Liver (tissue), 9 donors: Measurements from ENCODE around the gene PLA2G4F. TPM values are rescaled to one million over a fixed set of nuclear protein-coding genes. Genes with fewer than 3 reads are reported as not detected.

ENCODE experiments used
- DNase-seq: peaks from one replicate; pipeline ENCODE4 v3.0.0-alpha.2; 2017; ENCODE audit warnings: low spot score
- H3K27ac ChIP-seq, 2 donors: one replicate each; pipeline ENCODE4 v1.7.0; 2013; ENCODE audit warnings: inconsistent platforms in 2 of 2, low read length in 2 of 2, control low read depth in 1 of 2, low read depth in 1 of 2, mild to moderate bottlenecking in 1 of 2
- H3K27me3 ChIP-seq, 4 donors: one replicate each; pipeline versions ENCODE4 v1.6.1 to v1.7.0; 2013; ENCODE audit warnings: low read length in 3 of 4, inconsistent platforms in 1 of 4, mild to moderate bottlenecking in 1 of 4, moderate library complexity in 1 of 4; ENCODE audit not compliant: control insufficient read depth in 4 of 4, insufficient read depth in 4 of 4
- H3K36me3 ChIP-seq, 4 donors: one replicate each; pipeline versions ENCODE4 v1.6.1 to v1.7.0; 2013; ENCODE audit warnings: low read length in 3 of 4, mild to moderate bottlenecking in 3 of 4, low read depth in 1 of 4, moderate library complexity in 1 of 4; ENCODE audit not compliant: control insufficient read depth in 4 of 4, insufficient read depth in 3 of 4
- H3K4me1 ChIP-seq, 4 donors: one replicate each; pipeline versions ENCODE4 v1.6.1 to v1.7.0; 2013; ENCODE audit warnings: low read length in 3 of 4, mild to moderate bottlenecking in 3 of 4, moderate library complexity in 1 of 4; ENCODE audit not compliant: control insufficient read depth in 4 of 4, insufficient read depth in 4 of 4
- H3K4me3 ChIP-seq, 3 donors: one replicate each; pipeline versions ENCODE4 v1.6.1 to v1.7.0; 2013; ENCODE audit warnings: low read length in 3 of 3, control low read depth in 1 of 3, low read depth in 1 of 3, mild to moderate bottlenecking in 1 of 3
- H3K9ac ChIP-seq, 2 donors: one replicate each; pipeline ENCODE4 v1.7.0; 2013; ENCODE audit warnings: low read length in 2 of 2, mild to moderate bottlenecking in 2 of 2, moderate library complexity in 2 of 2, control low read depth in 1 of 2, low read depth in 1 of 2
- H3K9me3 ChIP-seq, 4 donors: one replicate each; pipeline versions ENCODE4 v1.6.1 to v1.7.0; 2013; ENCODE audit warnings: low read length in 3 of 4; ENCODE audit not compliant: control insufficient read depth in 4 of 4
- EGR1 ChIP-seq, 2 donors: IDR thresholded peaks; 2 replicates each; pipeline ENCODE4 v1.6.1; 2016 to 2018; ENCODE audit warnings: antibody characterized with exemption in 2 of 2, low read depth in 2 of 2
- FOXA2 ChIP-seq: IDR thresholded peaks from 2 replicates; pipeline ENCODE4 v1.6.1; 2016; ENCODE audit warnings: antibody characterized with exemption
- GABPA ChIP-seq, 2 donors: IDR thresholded peaks in 1 of 2; conservative IDR thresholded peaks in 1 of 2; 2 replicates each; pipeline ENCODE4 v1.6.1; 2016; ENCODE audit warnings: antibody characterized with exemption in 2 of 2, mild to moderate bottlenecking in 1 of 2, moderate library complexity in 1 of 2
- HNF4A ChIP-seq, 2 donors: conservative IDR thresholded peaks; 2 replicates each; pipeline ENCODE4 v1.6.1; 2016; ENCODE audit warnings: antibody characterized with exemption in 2 of 2, mild to moderate bottlenecking in 2 of 2
- HNF4G ChIP-seq: IDR thresholded peaks from 2 replicates; pipeline ENCODE4 v1.6.1; 2016; ENCODE audit warnings: antibody characterized with exemption
- NR2F2 ChIP-seq: IDR thresholded peaks from 2 replicates; pipeline ENCODE4 v1.6.1; 2016; ENCODE audit warnings: antibody characterized with exemption
- RAD21 ChIP-seq, 2 donors: IDR thresholded peaks; 2 replicates each; pipeline ENCODE4 v1.6.1; 2016; ENCODE audit warnings: antibody characterized with exemption in 2 of 2, mild to moderate bottlenecking in 2 of 2
- RXRA ChIP-seq, 2 donors: IDR thresholded peaks; 2 replicates each; pipeline ENCODE4 v1.6.1; 2017 to 2018; ENCODE audit warnings: antibody characterized with exemption in 2 of 2, mild to moderate bottlenecking in 1 of 2
- YY1 ChIP-seq: IDR thresholded peaks from 2 replicates; pipeline ENCODE4 v1.6.1; 2016; ENCODE audit warnings: antibody characterized with exemption, mild to moderate bottlenecking
- WGBS: extraction: QIAGEN DNeasy Blood & Tissue Kit; methylation state at CpG from one replicate; pipeline ENCODE4 v1.1.7; 2013; 5-methylcytosine and 5-hydroxymethylcytosine counted together
- polyA plus RNA-seq, 2 donors: library from polyadenylated mRNA; stranded (reverse) in 1 of 2; unstranded in 1 of 2; fragments of 200-250 nt in 1 of 2; fragments of >200 nt in 1 of 2; fragmentation: Nextera tagmentation in 1 of 2; extraction: Ambion mirVana in 1 of 2; gene quantifications; one replicate each; pipeline versions ENCODE4 v1.2.1 to v1.2.3, GENCODE V29; 2013 to 2015
- total RNA-seq, 2 donors: library from RNA; depleted of rRNA; stranded (reverse); fragments of >200 nt; gene quantifications; one replicate each; pipeline ENCODE4 v1.2.3, GENCODE V29; 2014
- TF ChIP-seq, protein P1 (sequence below): IDR thresholded peaks from 2 replicates; pipeline ENCODE4 v1.6.1; 2016; ENCODE audit warnings: antibody characterized with exemption
- TF ChIP-seq, protein P2 (sequence below): fragments of 150-350 bp; IDR thresholded peaks from 2 replicates; pipeline ENCODE4 v1.5.1; 2017; ENCODE audit warnings: improper control_type of control experiment, low read depth, low read length; ENCODE audit not compliant: missing input control
- TF ChIP-seq, protein P3 (sequence below): IDR thresholded peaks from 2 replicates; pipeline ENCODE4 v1.6.1; 2016; ENCODE audit warnings: antibody characterized with exemption
- TF ChIP-seq, protein P4 (sequence below): IDR thresholded peaks from 2 replicates; pipeline ENCODE4 v1.6.1; 2016; ENCODE audit warnings: antibody characterized with exemption, mild to moderate bottlenecking
- donor health status: healthy.
- donor health status: healthy.
- donor health status: healthy.
- donor health status: healthy.
- donor health status: healthy.

PLA2G4F gene
- total and polyA plus RNA-seq, 4 donors: not detected

DNA sequence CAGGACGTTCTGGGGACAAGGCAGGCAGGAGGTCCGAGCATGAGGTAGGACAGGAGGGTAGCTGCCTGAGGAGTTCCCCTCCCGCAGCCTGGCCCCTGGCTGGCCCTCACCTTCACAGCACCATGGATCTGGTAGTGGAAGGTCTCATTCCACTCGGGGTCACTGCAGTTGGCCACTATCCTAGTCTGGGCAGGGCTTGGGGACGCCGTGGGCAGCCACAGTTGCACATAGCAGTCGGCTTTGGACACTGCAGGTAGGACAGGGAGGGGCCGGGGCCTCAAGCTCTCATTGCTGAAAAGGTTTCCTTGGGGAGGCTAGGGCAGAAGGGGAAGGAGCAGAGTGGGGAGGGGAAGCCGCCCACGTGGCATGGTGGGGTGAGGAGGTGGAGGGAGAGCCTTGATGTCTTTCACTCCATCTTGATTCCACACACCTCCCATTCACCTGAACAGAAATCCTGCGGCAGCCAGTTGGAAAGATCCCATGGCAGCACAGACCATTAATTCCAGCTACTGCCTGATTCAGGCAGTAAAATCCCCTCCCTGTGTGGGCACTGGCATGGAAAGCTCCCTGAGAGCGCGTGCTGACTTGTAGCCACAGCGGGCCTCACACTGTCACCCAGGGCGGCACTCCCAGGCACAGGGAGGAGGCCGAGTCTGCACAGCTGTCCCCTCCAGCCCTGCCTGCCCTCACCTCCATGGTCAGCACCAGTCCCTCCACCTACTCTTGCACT, 2.1 kb downstream of the PLA2G4F start:
- Histone ChIP-seq H3K4me3 (no peak overlapping the region), H3K27ac (no peak overlapping the region), H3K4me1 (no peaks in the 10 kb centered on the region), H3K9ac (no peak overlapping the region), H3K36me3 (peaks cover 0 to 8% (median 2%) of the 10 kb centered on the region in 4 donors), H3K27me3 (no peaks in the 10 kb centered on the region), H3K9me3 (no peaks in the 10 kb centered on the region)
- DNase-seq: no peak
- 90% methylated on average over 16 of the region's 16 CpGs for WGBS
- TF ChIP-seq FOXA2 (no peak), RAD21 (IDR thresholded peaks at IDR 0.05) (no peak), HNF4A (conservative IDR thresholded peaks at IDR 0.05) (no peak), RXRA (IDR thresholded peaks at IDR 0.05) (no peak), NR2F2 (no peak), EGR1 (IDR thresholded peaks at IDR 0.05; ENCODE audit: low read depth in 2 of 2) (no peak)
- TF ChIP-seq, protein P1, sequence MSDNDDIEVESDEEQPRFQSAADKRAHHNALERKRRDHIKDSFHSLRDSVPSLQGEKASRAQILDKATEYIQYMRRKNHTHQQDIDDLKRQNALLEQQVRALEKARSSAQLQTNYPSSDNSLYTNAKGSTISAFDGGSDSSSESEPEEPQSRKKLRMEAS: no peak
- TF ChIP-seq, protein P2, sequence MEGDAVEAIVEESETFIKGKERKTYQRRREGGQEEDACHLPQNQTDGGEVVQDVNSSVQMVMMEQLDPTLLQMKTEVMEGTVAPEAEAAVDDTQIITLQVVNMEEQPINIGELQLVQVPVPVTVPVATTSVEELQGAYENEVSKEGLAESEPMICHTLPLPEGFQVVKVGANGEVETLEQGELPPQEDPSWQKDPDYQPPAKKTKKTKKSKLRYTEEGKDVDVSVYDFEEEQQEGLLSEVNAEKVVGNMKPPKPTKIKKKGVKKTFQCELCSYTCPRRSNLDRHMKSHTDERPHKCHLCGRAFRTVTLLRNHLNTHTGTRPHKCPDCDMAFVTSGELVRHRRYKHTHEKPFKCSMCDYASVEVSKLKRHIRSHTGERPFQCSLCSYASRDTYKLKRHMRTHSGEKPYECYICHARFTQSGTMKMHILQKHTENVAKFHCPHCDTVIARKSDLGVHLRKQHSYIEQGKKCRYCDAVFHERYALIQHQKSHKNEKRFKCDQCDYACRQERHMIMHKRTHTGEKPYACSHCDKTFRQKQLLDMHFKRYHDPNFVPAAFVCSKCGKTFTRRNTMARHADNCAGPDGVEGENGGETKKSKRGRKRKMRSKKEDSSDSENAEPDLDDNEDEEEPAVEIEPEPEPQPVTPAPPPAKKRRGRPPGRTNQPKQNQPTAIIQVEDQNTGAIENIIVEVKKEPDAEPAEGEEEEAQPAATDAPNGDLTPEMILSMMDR: no peak
- TF ChIP-seq, protein P3, sequence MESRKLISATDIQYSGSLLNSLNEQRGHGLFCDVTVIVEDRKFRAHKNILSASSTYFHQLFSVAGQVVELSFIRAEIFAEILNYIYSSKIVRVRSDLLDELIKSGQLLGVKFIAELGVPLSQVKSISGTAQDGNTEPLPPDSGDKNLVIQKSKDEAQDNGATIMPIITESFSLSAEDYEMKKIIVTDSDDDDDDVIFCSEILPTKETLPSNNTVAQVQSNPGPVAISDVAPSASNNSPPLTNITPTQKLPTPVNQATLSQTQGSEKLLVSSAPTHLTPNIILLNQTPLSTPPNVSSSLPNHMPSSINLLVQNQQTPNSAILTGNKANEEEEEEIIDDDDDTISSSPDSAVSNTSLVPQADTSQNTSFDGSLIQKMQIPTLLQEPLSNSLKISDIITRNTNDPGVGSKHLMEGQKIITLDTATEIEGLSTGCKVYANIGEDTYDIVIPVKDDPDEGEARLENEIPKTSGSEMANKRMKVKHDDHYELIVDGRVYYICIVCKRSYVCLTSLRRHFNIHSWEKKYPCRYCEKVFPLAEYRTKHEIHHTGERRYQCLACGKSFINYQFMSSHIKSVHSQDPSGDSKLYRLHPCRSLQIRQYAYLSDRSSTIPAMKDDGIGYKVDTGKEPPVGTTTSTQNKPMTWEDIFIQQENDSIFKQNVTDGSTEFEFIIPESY: no peak

DNA sequence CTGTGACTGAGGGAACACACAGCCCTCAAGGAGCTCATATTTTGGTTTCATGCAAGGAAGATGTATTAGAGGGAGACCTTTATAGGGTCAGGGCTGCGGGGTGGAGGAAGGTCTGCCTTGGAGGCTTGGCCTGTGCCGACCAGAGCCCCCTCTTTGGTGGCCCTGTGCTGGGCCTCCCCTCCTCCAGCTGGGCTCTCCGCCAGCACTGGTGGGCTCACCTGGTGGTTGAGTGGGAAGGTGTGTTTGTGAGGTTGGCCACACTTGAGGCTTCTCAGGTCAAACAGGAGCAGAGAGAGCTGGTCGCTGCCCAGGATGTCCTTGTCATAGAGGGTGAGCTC, 2.6 kb downstream of the PLA2G4F start:
- no peak overlapping the region for H3K9ac ChIP-seq
- 79% methylated on average over 4 of the region's 4 CpGs for WGBS
- no peaks in the 10 kb centered on the region for H3K4me1 ChIP-seq
- H3K9me3 ChIP-seq: no peaks in the 10 kb centered on the region
- no peak overlapping the region for H3K4me3 ChIP-seq
- no peaks in the 10 kb centered on the region for H3K27me3 ChIP-seq
- H3K27ac ChIP-seq: no peak overlapping the region
- no peak for DNase-seq
- H3K36me3 ChIP-seq: peaks cover 0 to 3% (median 0%) of the 10 kb centered on the region in 4 donors
- no peak for TF ChIP-seq HNF4G
- TF ChIP-seq RAD21 (IDR thresholded peaks at IDR 0.05): no peak
- TF ChIP-seq, protein P4, sequence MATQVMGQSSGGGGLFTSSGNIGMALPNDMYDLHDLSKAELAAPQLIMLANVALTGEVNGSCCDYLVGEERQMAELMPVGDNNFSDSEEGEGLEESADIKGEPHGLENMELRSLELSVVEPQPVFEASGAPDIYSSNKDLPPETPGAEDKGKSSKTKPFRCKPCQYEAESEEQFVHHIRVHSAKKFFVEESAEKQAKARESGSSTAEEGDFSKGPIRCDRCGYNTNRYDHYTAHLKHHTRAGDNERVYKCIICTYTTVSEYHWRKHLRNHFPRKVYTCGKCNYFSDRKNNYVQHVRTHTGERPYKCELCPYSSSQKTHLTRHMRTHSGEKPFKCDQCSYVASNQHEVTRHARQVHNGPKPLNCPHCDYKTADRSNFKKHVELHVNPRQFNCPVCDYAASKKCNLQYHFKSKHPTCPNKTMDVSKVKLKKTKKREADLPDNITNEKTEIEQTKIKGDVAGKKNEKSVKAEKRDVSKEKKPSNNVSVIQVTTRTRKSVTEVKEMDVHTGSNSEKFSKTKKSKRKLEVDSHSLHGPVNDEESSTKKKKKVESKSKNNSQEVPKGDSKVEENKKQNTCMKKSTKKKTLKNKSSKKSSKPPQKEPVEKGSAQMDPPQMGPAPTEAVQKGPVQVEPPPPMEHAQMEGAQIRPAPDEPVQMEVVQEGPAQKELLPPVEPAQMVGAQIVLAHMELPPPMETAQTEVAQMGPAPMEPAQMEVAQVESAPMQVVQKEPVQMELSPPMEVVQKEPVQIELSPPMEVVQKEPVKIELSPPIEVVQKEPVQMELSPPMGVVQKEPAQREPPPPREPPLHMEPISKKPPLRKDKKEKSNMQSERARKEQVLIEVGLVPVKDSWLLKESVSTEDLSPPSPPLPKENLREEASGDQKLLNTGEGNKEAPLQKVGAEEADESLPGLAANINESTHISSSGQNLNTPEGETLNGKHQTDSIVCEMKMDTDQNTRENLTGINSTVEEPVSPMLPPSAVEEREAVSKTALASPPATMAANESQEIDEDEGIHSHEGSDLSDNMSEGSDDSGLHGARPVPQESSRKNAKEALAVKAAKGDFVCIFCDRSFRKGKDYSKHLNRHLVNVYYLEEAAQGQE: no peak
- TF ChIP-seq GABPA (IDR thresholded peaks at IDR 0.05 in 1 of 2, conservative IDR thresholded peaks at IDR 0.05 in 1 of 2): no peak
- no peak for TF ChIP-seq YY1
- TF ChIP-seq, protein P2: no peak
